ENCODE results near the gene SH3PXD2B. TPM values are rescaled to one million over a fixed set of nuclear protein-coding genes. Genes with fewer than 3 reads are reported as not detected.

SH3PXD2B gene
- total RNA-seq, 1 experiment from 2014 or later: 1.3 TPM

GRCh38 chr5:172278356-172278755 is 176.0 kb downstream of the SH3PXD2B start:
- no peak for DNase-seq (ENCODE audit: low spot score)

GRCh38 chr5:172276214-172276613 is 178.1 kb downstream of the SH3PXD2B start:
- DNase-seq (ENCODE audit: low spot score): no peak

Other genes with a start within 250 kb of the SH3PXD2B start
- 5.9 and 9.0 TPM in 2 replicates for gene UBTD2, start 170.8 kb downstream of the SH3PXD2B start, total RNA-seq (2014; rRNA removed; shearing (Covaris generic))
- gene NEURL1B, start 186.7 kb upstream of the SH3PXD2B start, total RNA-seq (2014; rRNA removed; shearing (Covaris generic)): 0.26 and 0.79 TPM in 2 replicates

Measured in HT-29 (cell line).